Transverse colon (tissue), 4 donors: ENCODE data around the gene TMCO5A. TPM values are rescaled to one million over a fixed set of nuclear protein-coding genes. Genes with fewer than 3 reads are reported as not detected.

ENCODE experiments used
- DNase-seq: peaks from one replicate; pipeline ENCODE4 v3.0.0-alpha.2; 2019
- H3K27ac ChIP-seq, 4 donors: fragments of 200-600 bp; sonication (generic); 2 replicates each; pipeline ENCODE4 v1.5.1; 2016 to 2018; ENCODE audit warnings: inconsistent platforms in 4 of 4
- H3K27me3 ChIP-seq: fragments of 200-600 bp; sonication (generic); 2 replicates; pipeline ENCODE4 v1.5.1; 2017; ENCODE audit warnings: inconsistent platforms
- H3K36me3 ChIP-seq, 4 donors: fragments of 200-600 bp; sonication (generic); 2 replicates each; pipeline ENCODE4 v1.5.1; 2017 to 2019; ENCODE audit warnings: inconsistent platforms in 4 of 4
- H3K4me1 ChIP-seq, 4 donors: fragments of 200-600 bp; sonication (generic); 2 replicates each; pipeline ENCODE4 v1.5.1; 2017 to 2020; ENCODE audit warnings: inconsistent platforms in 4 of 4
- H3K4me3 ChIP-seq, 4 donors: fragments of 200-600 bp; sonication (generic); 1 replicate in 1 of 4; 2 replicates in 3 of 4; pipeline versions ENCODE4 v1.5.1 to v1.6.1; 2017 to 2019; ENCODE audit warnings: inconsistent platforms in 4 of 4
- H3K9me3 ChIP-seq, 2 donors: fragments of 200-600 bp; sonication (generic); 2 replicates each; pipeline ENCODE4 v1.5.1; 2017 to 2019; ENCODE audit warnings: inconsistent platforms in 2 of 2
- EP300 ChIP-seq: sonication (generic); formaldehyde crosslinking; IDR thresholded peaks from one replicate; pipeline ENCODE4 v1.6.1; 2017; ENCODE audit warnings: antibody characterized with exemption, low read depth
- POLR2A ChIP-seq: fragments of 450-650 bp; IDR thresholded peaks from one replicate; pipeline ENCODE4 v1.6.1; 2016; ENCODE audit warnings: antibody characterized with exemption, mild to moderate bottlenecking, moderate library complexity
- POLR2AphosphoS5 ChIP-seq, 3 donors: sonication (generic); formaldehyde crosslinking; IDR thresholded peaks; one replicate each; pipeline ENCODE4 v1.6.1; 2016; ENCODE audit warnings: antibody characterized with exemption in 3 of 3
- WGBS, 2 donors: methylation state at CpG; one replicate each; pipeline ENCODE4 v1.1.5; 2018; ENCODE audit warnings: low coverage in 1 of 2; 5-methylcytosine and 5-hydroxymethylcytosine counted together
- in situ Hi-C, 4 donors: fragments of 200-750 bp; cut with MboI; loops; one replicate each; pipeline versions ENCODE4 v1.15.0 to v1.15.1; 2017; ENCODE audit warnings: low sequenced_read_pairs in 3 of 4, low pct_ligation_motif_present in 1 of 4, low pct_unique_long_range_greater_than_20kb in 1 of 4
- intact Hi-C: fragments of 100-400 bp; cut with DNase I; formaldehyde crosslinking; loops from one replicate; pipeline ENCODE4 v1.15.1; 2023; ENCODE audit warnings: low total_unique reads
- total RNA-seq, 4 donors: library from RNA; depleted of rRNA; stranded (reverse); fragments of >200 nt; gene quantifications; one replicate each; pipeline ENCODE4 v1.1.0, GENCODE V29; 2016
- TF ChIP-seq, protein P1 (sequence below), 5 experiments: fragments of 200-600 bp in 3 of 5; fragments of 450-650 bp in 2 of 5; sonication (generic) in 3 of 5; IDR thresholded peaks; 1 replicate in 2 of 5; 2 replicates in 3 of 5; pipeline ENCODE4 v1.5.1; 2016 to 2017; ENCODE audit warnings: antibody characterized with exemption in 5 of 5, inconsistent platforms in 3 of 5, mild to moderate bottlenecking in 2 of 5, moderate library complexity in 1 of 5

The TMCO5A gene
- total RNA-seq, 4 donors from 2014 or later = 0.14 TPM; not detected in 3

DNA sequence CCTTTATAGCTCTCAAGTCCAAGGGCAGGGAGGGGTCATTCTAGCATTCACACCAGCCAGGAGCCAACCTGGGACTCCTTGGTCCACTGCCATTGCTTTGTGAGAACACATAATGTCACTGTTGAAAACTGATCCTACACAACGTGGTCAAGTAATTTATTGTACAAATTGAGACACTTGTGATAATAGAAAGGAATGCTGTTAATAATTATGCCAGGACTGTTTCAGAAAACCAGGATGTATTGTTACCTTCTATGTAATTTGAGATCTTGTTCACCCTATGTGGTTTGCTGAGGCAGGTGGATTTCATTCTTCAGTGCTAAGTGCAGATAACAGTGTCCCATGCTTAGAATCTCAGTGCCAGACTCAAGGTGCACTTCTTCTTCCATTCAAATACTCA lies 33.3 kb downstream of the TMCO5A start:
- intact Hi-C loops (no loop called here), in situ Hi-C loops (no loop called here)
- no peak overlapping the region for H3K4me3 ChIP-seq
- H3K27me3 ChIP-seq = no peaks in the 10 kb centered on the region
- H3K9me3 ChIP-seq = no peaks in the 10 kb centered on the region
- H3K36me3 ChIP-seq = no peaks in the 10 kb centered on the region
- 59% methylated on average over 1 of the region's 1 CpG; no CpG with 5 or more reads in 1 of the 2 donors for WGBS, 2 donors
- H3K27ac ChIP-seq = no peak overlapping the region
- no peak for DNase-seq
- TF ChIP-seq, protein P1, sequence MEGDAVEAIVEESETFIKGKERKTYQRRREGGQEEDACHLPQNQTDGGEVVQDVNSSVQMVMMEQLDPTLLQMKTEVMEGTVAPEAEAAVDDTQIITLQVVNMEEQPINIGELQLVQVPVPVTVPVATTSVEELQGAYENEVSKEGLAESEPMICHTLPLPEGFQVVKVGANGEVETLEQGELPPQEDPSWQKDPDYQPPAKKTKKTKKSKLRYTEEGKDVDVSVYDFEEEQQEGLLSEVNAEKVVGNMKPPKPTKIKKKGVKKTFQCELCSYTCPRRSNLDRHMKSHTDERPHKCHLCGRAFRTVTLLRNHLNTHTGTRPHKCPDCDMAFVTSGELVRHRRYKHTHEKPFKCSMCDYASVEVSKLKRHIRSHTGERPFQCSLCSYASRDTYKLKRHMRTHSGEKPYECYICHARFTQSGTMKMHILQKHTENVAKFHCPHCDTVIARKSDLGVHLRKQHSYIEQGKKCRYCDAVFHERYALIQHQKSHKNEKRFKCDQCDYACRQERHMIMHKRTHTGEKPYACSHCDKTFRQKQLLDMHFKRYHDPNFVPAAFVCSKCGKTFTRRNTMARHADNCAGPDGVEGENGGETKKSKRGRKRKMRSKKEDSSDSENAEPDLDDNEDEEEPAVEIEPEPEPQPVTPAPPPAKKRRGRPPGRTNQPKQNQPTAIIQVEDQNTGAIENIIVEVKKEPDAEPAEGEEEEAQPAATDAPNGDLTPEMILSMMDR (IDR thresholded peaks at IDR 0.05) = no peak
- no peak for TF ChIP-seq EP300
- TF ChIP-seq POLR2AphosphoS5 (IDR thresholded peaks at IDR 0.05) = no peak
- no peak for TF ChIP-seq POLR2A
- no peaks in the 10 kb centered on the region for H3K4me1 ChIP-seq

DNA sequence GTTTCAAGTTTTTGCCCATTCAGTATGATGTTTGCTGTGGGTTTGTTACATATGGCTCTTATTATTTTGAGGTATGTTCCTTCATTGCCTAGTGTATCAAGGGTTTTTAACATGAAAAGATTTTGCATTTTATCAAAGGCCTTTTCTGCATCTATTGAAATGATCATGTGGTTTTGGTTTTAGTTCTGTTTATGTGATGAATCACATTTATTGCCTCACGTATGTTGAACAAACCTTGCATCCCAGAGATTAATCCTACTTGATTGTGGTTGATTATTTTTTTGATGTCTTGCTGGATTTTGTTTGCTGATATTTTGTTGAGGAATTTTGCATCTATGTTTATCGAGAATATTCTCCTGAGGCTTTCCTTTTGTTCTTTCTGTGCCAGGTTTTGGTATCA lies 39.4 kb downstream of the TMCO5A start:
- Histone ChIP-seq H3K4me1 (no peaks in the 10 kb centered on the region), H3K36me3 (no peaks in the 10 kb centered on the region), H3K9me3 (no peaks in the 10 kb centered on the region), H3K27ac (no peak overlapping the region), H3K4me3 (no peak overlapping the region), H3K27me3 (no peaks in the 10 kb centered on the region)
- DNase-seq = no peak
- no peak for TF ChIP-seq POLR2A
- no peak for TF ChIP-seq EP300
- no peak for TF ChIP-seq POLR2AphosphoS5 (IDR thresholded peaks at IDR 0.05)
- TF ChIP-seq, protein P1 (IDR thresholded peaks at IDR 0.05) = no peak
- intact Hi-C loops = no loop called here
- in situ Hi-C loops = no loop called here
- WGBS, 2 donors = 55 to 63% methylated on average over 2 of the region's 2 CpGs

DNA sequence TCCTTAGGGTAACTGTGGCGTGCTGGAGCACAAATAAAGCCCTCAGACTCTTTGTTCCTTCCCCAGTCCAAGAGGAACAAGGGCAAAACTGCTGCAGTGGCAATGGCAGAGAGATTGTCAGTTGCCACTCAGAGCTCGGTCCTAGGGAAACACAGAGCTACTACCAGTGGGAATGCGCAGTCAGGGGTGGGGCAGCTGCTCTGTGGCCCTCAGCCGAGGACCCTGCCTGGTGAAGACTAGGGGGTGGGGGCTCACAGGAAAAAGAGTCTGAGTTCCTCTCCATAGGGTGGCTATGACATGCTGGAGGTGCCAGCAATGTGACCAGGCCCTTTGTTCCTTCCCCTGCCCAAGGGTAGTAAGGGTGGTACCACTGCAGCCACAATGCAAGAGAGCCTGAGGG lies 43.8 kb downstream of the TMCO5A start:
- no peak for DNase-seq
- TF ChIP-seq POLR2A = no peak
- no peak for TF ChIP-seq EP300
- TF ChIP-seq, protein P1 (IDR thresholded peaks at IDR 0.05) = no peak
- no peak for TF ChIP-seq POLR2AphosphoS5 (IDR thresholded peaks at IDR 0.05)
- peaks cover 0 to 7% (median 0%) of the 10 kb centered on the region in 4 donors for H3K4me1 ChIP-seq
- in situ Hi-C loops (loop anchor here in 1 of 4 donors (25.0 kb wide), 1 partner anchor 709 kb away; no protein-coding TSS in a partner anchor), intact Hi-C loops (no loop called here)
- no peaks in the 10 kb centered on the region for H3K9me3 ChIP-seq
- no peaks in the 10 kb centered on the region for H3K36me3 ChIP-seq
- H3K27me3 ChIP-seq = no peaks in the 10 kb centered on the region
- H3K4me3 ChIP-seq = no peak overlapping the region
- H3K27ac ChIP-seq = no peak overlapping the region
- WGBS, 2 donors = 72% methylated on average over 4 of the region's 4 CpGs; no CpG with 5 or more reads in 1 of the 2 donors

DNA sequence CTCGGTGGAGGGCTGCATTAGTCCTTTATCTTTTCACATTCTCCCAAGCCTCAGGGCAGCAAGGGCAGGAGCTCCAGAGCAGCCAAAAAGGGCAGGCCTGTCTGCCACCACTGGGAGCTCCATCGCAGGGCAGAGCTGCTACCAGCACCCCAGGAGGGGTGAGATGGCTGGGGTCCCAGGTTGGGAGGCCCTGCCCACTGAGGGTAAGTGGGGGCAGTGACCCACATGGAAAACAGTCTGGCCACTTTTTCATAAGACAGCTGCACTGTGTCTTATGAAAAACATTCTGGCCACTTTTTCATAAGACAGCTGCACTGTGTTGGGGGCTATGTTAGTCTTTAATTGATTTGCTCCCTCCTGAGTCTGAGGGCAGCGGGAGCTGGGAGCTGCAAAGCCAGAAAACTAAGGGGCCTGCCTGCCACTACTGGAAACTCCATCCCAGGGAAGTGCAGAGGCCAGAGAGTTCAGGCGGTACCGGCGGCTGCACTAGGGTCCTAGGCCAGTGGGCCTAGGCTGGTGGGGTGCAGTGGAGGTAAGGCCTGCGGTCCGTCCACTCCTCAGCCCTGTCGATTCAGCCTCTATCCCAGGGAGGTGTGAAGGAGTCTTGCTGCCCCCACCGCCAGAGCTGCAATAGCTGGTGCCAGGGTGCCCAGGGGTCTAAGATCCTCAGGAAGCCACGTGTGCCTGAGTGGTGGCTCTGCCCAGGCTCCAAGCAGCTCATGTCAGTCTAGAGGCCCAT lies 45.4 kb downstream of the TMCO5A start:
- 82% methylated on average over 11 of the region's 11 CpGs; no CpG with 5 or more reads in 1 of the 2 donors for WGBS, 2 donors
- in situ Hi-C loops (loop anchor here in 1 of 4 donors (25.0 kb wide), 1 partner anchor 707 kb away; no protein-coding TSS in a partner anchor), intact Hi-C loops (no loop called here)
- Histone ChIP-seq H3K4me3 (no peak overlapping the region), H3K4me1 (peaks cover 0 to 7% (median 0%) of the 10 kb centered on the region in 4 donors), H3K9me3 (no peaks in the 10 kb centered on the region), H3K27me3 (no peaks in the 10 kb centered on the region), H3K27ac (no peak overlapping the region), H3K36me3 (no peaks in the 10 kb centered on the region)
- TF ChIP-seq, protein P1 (IDR thresholded peaks at IDR 0.05) = no peak
- TF ChIP-seq POLR2A (no peak), POLR2AphosphoS5 (IDR thresholded peaks at IDR 0.05) (no peak), EP300 (no peak)
- no peak for DNase-seq
